HG03571 (cell line): ENCODE data around the gene SPCS1.
"Not testable (repeated sequence)": the region's sequence is repeated elsewhere in the genome, so short reads cannot be mapped to it uniquely, and the experiment has no call there.

ENCODE experiments used
- ATAC-seq: cut with Tn5 transposase; IDR thresholded peaks from one replicate; pipeline ENCODE4 v1.9.1; 2021; ENCODE audit not compliant: unreplicated experiment

Gene SPCS1

GRCh38 chr3:52728753-52729152 lies 22.8 kb downstream of the SPCS1 start:
- ATAC-seq, result not testable (repeated sequence)

- ATAC-seq, result no peak
Observed at GRCh38 chr3:52730681-52731080, 24.8 kb downstream of the SPCS1 start.

- ATAC-seq, result no peak
Observed at GRCh38 chr3:52731590-52731989, 25.7 kb downstream of the SPCS1 start.

GRCh38 chr3:52733256-52733891 lies 27.5 kb downstream of the SPCS1 start:
- no peak for ATAC-seq

GRCh38 chr3:52739730-52740129 lies 33.8 kb downstream of the SPCS1 start:
- ATAC-seq, result no peak

- ATAC-seq, result no peak
Observed at GRCh38 chr3:52742418-52743041, 36.6 kb downstream of the SPCS1 start.

GRCh38 chr3:52743152-52743551 lies 37.2 kb downstream of the SPCS1 start:
- ATAC-seq, result no peak

- ATAC-seq, result no peak
Observed at GRCh38 chr3:52743721-52744120, 37.8 kb downstream of the SPCS1 start.

- ATAC-seq, result no peak
Observed at GRCh38 chr3:52752045-52752660, 46.2 kb downstream of the SPCS1 start.

- ATAC-seq, result no peak
Observed at GRCh38 chr3:52754373-52754772, 48.5 kb downstream of the SPCS1 start.

- no peak for ATAC-seq
Observed at GRCh38 chr3:52756141-52756540, 50.2 kb downstream of the SPCS1 start.
